ENCODE data around the gene LRR1. TPM values are rescaled to one million over a fixed set of nuclear protein-coding genes. Genes with fewer than 3 reads are reported as not detected.

LRR1 gene
- total RNA-seq, 1 donor from 2014 or later: 7.1 TPM

DNA sequence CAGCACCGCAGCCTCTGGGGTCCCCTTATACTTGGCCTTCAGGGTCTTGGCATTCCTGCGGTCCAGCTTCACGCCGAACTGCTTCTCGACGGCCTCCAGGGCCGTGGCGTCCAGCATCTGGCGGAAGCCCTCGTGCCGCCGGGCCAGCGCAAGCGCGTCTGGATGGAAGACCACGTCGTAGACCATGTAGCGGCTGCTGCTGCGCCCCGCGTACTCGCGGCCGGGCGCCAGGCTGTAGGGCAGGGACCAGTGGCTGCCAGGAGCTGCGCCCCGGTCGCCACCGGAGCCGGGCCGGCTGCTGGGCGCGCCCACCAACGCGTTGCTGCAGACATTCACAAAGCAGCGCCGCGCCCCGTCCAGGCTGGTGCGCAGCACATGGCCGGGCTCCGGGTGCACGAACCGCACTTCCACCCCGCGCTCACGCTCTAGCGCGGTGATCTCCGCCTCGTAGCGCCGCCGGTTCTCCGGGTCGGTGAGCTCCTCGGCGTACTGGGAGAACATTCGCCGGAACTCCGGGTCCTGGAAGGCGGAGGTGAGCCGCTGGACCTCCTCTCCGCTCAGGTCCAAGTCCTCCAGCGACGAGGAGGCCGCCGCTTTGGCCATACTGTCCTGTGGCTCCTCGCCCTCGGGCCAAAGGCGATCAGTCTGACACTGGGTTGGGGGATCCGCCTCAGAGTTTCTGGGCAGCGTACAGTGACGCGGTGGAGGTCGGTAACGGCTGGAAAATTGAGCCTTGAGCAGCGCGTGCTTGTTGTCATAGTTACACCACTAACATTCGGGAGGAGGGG is 36.0 kb downstream of the LRR1 start, which contains the start of gene DNAAF2:
Gene DNAAF2 (minus strand): TSS at position 698 of the 788 bp plus-strand sequence. CDS start 95 bp downstream, at position 603.
- no peak for FAIRE-seq
- peak; percentile 60 for DNase-seq (ENCODE audit: low read depth)
- H3K27me3 ChIP-seq (ENCODE audit: control insufficient read depth, insufficient read depth, low read length): no peaks in the 10 kb centered on the region
- no peak for TF ChIP-seq CTCF (IDR thresholded peaks at IDR 0.05; ENCODE audit: insufficient read depth, low read length, severe bottlenecking)
- H3K36me3 ChIP-seq (ENCODE audit: control insufficient read depth, insufficient read depth, low read length): peaks cover 2% of the 10 kb centered on the region
- peak within 1 kb of the TSS; percentile 90 for H3K4me3 ChIP-seq (ENCODE audit: low read depth, low read length)

GRCh38 chr14:49636866-49637265 is 38.1 kb downstream of the LRR1 start:
- Histone ChIP-seq H3K27me3 (ENCODE audit: control insufficient read depth, insufficient read depth, low read length) (no peaks in the 10 kb centered on the region), H3K4me3 (ENCODE audit: low read depth, low read length) (no peak overlapping the region), H3K36me3 (ENCODE audit: control insufficient read depth, insufficient read depth, low read length) (peaks cover 2% of the 10 kb centered on the region)
- FAIRE-seq (no peak), DNase-seq (ENCODE audit: low read depth) (no peak)
- no peak for TF ChIP-seq CTCF (IDR thresholded peaks at IDR 0.05; ENCODE audit: insufficient read depth, low read length, severe bottlenecking)

- no peak for FAIRE-seq
- TF ChIP-seq CTCF (IDR thresholded peaks at IDR 0.05; ENCODE audit: insufficient read depth, low read length, severe bottlenecking): no peak
- no peaks in the 10 kb centered on the region for H3K27me3 ChIP-seq (ENCODE audit: control insufficient read depth, insufficient read depth, low read length)
Observed at GRCh38 chr14:49637534-49638078, 38.9 kb downstream of the LRR1 start.

GRCh38 chr14:49640540-49641417 is 42.0 kb downstream of the LRR1 start:
- TF ChIP-seq CTCF (IDR thresholded peaks at IDR 0.05; ENCODE audit: insufficient read depth, low read length, severe bottlenecking): no peak
- H3K4me3 ChIP-seq (ENCODE audit: low read depth, low read length): no peak overlapping the region
- H3K27me3 ChIP-seq (ENCODE audit: control insufficient read depth, insufficient read depth, low read length): no peaks in the 10 kb centered on the region
- FAIRE-seq (no peak), DNase-seq (ENCODE audit: low read depth) (no peak)
- H3K36me3 ChIP-seq (ENCODE audit: control insufficient read depth, insufficient read depth, low read length): peaks cover 2% of the 10 kb centered on the region

More at GRCh38 chr14:49637534-49638078, 38.9 kb downstream of the LRR1 start:
- Histone ChIP-seq H3K4me3 (ENCODE audit: low read depth, low read length) (no peak overlapping the region), H3K36me3 (ENCODE audit: control insufficient read depth, insufficient read depth, low read length) (peaks cover 2% of the 10 kb centered on the region)
- peak; percentile 35 for DNase-seq (ENCODE audit: low read depth)

- H3K4me3 ChIP-seq (ENCODE audit: low read depth, low read length): no peak overlapping the region
- H3K36me3 ChIP-seq (ENCODE audit: control insufficient read depth, insufficient read depth, low read length): peaks cover 2% of the 10 kb centered on the region
- FAIRE-seq: no peak
Observed at GRCh38 chr14:49641697-49642129, 43.0 kb downstream of the LRR1 start.

More at GRCh38 chr14:49641697-49642129, 43.0 kb downstream of the LRR1 start:
- no peak for DNase-seq (ENCODE audit: low read depth)
- H3K27me3 ChIP-seq (ENCODE audit: control insufficient read depth, insufficient read depth, low read length): no peaks in the 10 kb centered on the region
- TF ChIP-seq CTCF (IDR thresholded peaks at IDR 0.05; ENCODE audit: insufficient read depth, low read length, severe bottlenecking): no peak

Measured in bronchial epithelial cell (primary cell).